IPS-NIHi11 (cell line): ENCODE measurements around the gene TNRC18.
"Not testable (repeated sequence)": the region's sequence is repeated elsewhere in the genome, so short reads cannot be mapped to it uniquely, and the experiment has no call there.

ENCODE experiments used
- DNase-seq: peaks from one replicate; pipeline ENCODE4 v3.0.0; 2012; ENCODE audit warnings: mixed read lengths, low spot score

TNRC18 gene, protein sequence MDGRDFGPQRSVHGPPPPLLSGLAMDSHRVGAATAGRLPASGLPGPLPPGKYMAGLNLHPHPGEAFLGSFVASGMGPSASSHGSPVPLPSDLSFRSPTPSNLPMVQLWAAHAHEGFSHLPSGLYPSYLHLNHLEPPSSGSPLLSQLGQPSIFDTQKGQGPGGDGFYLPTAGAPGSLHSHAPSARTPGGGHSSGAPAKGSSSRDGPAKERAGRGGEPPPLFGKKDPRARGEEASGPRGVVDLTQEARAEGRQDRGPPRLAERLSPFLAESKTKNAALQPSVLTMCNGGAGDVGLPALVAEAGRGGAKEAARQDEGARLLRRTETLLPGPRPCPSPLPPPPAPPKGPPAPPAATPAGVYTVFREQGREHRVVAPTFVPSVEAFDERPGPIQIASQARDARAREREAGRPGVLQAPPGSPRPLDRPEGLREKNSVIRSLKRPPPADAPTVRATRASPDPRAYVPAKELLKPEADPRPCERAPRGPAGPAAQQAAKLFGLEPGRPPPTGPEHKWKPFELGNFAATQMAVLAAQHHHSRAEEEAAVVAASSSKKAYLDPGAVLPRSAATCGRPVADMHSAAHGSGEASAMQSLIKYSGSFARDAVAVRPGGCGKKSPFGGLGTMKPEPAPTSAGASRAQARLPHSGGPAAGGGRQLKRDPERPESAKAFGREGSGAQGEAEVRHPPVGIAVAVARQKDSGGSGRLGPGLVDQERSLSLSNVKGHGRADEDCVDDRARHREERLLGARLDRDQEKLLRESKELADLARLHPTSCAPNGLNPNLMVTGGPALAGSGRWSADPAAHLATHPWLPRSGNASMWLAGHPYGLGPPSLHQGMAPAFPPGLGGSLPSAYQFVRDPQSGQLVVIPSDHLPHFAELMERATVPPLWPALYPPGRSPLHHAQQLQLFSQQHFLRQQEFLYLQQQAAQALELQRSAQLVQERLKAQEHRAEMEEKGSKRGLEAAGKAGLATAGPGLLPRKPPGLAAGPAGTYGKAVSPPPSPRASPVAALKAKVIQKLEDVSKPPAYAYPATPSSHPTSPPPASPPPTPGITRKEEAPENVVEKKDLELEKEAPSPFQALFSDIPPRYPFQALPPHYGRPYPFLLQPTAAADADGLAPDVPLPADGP (N-terminal part only)

DNA sequence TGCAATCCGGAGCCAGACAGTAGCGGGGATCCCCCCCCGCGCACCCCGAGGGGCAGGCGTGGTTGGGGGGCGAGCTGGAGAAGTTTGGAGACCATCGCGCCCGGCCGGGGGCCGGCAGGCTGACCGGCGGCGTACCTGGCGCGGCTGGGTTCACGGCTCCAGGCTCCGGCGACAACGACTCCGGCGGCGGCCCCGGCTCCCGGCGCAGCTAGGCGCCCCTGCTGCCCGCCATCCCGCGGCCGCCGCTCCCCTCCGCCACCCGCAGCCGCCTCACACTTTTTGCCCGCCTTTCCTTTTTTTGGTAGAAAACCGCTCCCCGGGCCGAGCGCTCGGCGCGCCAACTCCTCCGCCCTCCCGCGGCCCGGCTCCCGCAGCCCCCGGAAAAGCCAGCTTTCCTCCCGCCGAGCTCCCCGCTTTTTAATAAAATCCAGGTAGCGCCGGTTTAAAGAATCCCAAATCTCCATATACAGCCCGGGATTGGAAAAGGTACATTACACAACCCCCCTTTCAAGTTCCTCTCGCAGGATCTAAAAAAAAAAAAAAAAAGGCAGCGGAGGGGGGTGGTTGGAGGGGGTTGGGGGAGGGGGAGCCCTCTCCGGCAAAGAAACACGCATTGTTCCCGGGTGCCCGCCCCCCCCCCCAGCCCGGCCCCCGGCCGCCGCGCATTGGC is at the start of gene TNRC18:
TSS of gene TNRC18 (minus strand) at position 529 of the 670 bp plus-strand sequence. CDS start 2,588 bp downstream, outside the sequence.
- DNase-seq = no peak

DNA sequence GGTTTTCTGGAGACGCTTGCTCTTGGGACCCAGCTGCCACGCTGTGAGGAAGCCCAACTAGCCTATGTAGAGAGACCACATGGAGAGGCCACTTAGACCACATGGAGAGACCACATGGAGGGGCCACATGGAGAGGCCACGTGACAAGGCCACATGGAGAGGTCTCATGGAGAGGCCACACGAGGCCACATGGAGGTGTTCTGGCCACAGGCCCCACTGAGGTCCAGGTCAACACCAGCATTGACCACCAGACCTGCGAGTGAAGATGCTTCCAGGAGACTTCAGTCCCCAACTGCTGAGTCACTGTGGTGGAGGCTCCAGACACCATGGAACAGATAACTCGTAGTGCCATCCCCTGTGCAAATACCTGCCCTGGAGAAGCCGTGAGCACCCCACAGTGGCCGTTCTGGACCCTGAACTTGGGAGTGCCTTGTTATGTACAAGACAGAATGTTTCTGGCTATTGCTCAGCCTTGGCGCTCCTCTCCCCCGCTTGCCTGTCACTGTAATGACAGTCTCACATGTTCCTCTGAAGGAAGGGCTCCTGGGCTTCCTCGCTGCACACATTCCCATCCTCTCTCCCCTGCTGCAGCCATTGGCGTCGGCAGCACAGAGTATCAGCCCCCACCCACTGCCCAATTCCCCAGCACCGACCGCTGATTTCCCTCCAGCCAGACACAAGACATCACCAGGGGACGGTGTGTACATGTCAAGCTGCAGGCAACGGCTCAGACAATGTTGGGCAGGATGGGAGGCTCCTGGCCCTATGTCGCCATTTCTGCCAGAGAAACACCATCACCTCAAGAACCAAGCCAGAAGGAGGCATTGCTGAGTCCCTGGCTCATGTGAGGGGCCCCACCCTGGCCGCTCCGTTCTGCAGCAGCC is 49.0 kb upstream of the TNRC18 start:
- DNase-seq = no peak

DNA sequence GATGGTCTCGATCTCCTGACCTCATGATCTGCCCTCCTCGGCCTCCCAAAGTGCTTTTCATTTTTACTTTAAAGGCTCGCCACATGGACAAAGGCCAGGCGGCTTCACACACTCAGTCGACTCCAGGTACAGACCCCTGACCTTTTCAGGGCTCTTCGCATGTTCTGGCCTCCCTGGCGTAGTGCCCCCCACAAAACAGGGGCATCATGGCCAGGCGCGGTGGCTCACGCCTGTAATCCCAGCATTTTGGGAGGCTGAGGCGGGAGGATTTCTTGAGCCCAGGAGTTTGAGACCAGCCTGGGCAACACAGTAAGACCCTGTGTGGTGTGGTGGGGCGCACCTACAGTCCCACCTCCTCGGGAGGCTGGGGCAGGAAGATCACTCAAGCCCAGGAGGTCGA is 48.0 kb upstream of the TNRC18 start:
- not testable (repeated sequence) for DNase-seq

DNA sequence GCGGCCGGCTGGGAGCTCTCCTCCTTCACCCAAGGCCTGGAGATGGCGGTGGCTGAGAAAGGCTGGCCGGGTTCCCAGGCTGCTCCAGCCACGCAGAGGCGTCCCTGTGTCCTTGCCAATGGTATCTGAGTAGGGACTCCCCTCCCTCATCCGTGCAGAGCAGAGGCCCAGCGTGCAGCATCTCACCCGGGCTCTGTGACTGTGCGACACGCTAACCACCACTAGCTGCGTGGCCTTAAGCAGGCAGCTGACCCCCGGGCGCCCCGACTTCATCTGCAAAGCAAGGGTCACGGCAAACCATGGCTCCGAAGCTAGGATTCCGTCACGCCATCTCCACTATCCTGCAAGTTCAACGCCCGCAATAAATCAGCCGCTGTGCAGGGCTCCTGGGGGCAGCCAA is 47.2 kb upstream of the TNRC18 start:
- no peak for DNase-seq

DNA sequence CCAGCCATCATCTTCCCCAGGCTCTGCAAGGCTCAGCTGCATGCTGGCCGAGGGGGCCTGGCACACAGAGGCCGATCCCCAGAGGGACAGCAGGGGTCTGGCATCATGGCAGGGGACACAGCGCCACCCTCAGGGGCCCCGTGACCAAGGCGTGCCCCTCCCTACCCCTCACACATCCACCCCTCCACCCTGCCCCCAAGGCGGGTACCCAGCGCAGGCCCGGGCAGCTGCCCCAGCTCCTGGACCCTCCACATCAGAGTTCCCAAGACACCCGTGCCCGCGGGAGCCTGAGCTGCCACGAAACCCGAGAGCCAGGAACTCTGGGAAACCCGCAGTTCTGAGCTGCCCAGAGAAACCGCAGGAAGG is 46.5 kb upstream of the TNRC18 start:
- DNase-seq = peak; percentile 52

DNA sequence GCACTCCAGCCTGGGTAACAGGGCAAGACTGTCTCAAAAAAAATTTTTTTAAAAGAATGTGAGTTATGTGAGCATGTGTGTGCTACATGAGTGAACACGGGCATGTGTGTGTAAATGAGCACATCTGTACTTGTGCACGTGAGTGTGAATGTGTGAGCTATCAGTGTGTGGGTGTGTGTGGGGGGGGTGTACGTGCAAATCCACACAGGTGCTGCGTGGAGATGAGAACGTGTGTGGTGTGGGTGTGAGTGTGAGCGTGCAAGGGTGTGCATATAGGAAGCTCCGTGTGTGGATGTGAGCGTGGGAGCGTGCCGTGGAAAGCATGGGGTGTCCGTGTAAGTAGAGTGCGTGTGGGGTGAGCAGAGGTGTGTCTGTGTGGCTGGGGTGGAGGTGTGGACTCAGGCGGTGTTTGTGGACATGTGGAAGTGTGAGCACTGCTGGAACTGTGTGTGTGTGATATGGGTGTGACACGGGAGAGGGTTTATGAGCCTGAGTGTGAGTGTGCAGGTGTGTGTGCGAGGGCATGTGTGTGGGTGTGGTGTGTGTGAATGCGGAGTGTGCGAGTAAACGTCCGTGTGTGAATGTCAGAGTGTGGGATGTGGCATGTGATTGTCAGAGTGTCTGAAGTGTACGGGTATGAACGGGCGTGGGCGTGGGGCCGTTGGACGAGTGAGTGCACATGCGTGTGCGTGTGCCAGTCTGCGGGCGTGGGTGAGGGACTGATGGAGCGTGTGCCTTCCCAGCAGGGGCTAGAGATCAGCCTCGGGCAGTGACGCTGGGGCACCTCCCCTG is 45.9 kb upstream of the TNRC18 start:
- DNase-seq = no peak

DNA sequence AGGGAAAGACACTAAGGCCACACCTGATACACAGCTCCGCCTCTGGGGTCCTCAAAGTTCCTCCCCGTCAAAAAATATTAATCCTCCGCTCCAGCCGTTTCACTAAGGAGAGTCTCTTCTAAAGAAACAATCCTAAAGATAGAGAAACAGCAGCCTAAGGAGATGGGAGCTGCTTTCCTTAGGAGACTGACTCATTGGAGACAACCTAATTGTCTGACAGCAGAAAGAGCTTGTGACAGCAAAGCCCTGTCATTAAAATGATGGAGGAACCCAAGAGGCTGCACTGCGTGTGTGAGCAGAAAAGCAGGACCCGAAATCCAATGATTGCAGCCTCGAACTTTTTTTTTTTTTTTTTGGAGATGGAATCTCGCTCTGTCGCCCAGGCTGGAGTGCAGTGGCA is 44.0 kb upstream of the TNRC18 start:
- DNase-seq = no peak

DNA sequence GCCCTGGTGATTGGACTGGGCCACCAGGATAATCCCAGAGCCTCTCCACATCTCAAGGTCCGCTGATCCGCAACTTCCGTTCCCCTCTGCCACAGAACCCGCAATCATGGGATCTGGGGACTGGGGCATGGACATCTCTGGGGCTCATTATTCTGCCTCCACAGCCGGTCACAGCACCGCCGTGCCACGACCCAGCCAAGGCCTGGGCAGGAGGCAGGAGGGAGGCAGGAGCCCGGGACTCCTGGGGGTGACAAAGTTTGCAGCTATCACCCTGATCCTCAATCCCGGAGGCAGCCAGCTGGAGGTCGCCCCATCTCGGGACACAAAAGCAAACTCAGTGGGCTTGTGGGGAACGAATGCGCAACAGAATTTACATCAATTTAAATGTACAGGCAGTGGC is 42.9 kb upstream of the TNRC18 start:
- DNase-seq = no peak

DNA sequence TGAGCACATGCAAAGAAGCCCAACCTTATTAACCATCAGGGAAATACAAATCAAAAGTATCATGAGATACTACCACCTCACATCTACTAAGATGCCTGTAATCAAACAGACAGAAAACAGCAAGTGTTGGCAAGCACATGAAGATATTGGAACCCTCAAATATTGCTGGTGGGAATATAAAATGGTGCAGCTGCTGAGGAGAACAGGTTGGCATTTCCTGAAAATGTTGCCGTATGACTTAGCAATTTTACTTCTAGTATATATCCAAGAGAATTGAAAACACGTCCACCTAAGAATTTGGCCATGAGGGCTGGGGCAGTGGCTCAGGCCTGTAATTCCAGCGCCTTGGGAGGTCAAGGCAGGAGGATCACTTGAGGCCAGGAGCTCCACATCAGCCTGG is 39.4 kb upstream of the TNRC18 start:
- no peak for DNase-seq

DNA sequence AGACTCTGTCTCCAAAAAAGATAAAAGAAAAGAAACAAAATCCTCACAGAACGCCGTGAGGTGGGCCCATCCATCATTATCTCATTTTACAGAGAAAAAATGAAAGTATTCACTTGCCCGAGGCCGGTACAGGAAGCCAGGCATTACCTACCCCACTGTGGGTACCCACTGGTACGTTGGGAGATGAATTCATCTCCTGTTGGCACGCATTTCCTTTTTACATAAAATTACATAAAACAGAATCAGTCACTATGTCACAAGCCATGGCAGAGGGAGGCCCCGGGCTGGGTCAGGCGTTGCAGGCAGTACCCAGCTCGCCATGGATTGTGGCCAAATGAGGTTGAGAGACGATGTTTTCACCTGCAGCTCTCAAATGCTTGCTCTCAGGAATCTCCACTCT is 38.6 kb upstream of the TNRC18 start:
- DNase-seq = no peak

DNA sequence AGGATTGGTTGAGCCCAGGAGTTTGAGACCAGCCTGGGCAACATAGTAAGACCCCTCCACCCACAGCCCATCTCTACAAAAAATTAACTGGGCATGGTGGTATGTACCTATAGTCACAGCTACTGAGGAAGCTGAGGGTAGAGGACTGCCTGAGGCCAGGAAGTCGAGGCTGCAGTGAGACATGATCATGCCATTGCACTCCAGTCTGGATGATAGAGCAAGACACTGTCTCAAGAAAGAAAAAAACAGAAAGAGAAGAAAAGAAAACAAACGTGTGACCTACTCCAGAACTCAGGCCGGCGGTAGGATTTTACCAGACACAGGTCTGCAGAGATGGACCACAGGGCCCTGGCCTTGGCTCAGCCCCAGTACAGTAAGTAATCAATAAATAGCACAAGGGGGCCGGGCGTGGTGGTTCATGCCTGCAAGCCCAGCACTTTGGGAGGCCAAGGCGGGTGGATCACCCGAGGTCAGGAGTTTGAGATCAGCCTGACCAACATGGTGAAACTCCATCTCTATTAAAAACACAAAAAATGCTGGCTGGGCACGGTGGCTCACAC is 35.4 kb upstream of the TNRC18 start:
- DNase-seq = no peak

DNA sequence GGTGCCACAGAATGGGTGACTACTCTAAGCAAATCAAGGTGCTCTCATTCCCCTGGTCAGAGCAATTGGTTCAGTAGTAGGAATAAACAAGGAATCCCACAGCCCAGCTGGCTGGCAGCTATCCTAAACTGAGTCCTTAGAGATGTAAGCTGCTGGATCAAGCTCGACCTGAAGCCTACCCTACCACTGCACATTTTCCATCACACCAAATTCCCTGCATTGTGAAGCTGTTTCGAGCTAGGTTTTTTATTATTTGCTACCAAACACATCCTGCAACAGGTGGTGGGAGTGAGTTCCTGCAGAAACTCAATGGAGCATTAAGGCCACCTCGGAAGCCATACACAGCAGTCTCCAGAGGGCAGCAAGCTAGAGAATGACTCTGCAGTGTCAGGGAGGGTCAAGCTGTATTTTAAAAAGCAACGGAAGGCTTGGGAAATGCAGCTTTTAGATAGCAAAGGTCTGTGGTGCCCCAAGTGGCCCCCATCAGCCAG is 33.7 kb upstream of the TNRC18 start:
- no peak for DNase-seq

DNA sequence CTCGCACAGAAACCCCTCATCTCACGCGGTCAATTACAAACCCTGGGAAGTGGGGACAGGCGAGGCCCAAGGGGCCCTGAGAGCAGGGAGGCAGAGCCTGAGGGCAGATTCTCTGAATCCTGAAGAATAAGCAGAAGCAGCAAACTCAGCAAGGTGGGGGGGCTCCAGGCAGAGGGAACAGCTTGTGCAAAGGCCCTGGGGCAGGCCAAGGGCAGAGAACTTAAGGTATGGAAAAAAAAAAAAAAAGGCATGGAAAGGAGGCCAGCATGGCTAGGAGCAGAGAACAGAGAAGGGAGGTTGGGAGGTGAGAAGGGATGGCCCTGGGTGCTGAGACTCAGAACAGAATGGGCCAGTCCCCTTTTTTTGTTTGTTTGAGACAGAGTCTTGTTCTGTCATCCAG is 32.8 kb upstream of the TNRC18 start:
- DNase-seq = no peak

DNA sequence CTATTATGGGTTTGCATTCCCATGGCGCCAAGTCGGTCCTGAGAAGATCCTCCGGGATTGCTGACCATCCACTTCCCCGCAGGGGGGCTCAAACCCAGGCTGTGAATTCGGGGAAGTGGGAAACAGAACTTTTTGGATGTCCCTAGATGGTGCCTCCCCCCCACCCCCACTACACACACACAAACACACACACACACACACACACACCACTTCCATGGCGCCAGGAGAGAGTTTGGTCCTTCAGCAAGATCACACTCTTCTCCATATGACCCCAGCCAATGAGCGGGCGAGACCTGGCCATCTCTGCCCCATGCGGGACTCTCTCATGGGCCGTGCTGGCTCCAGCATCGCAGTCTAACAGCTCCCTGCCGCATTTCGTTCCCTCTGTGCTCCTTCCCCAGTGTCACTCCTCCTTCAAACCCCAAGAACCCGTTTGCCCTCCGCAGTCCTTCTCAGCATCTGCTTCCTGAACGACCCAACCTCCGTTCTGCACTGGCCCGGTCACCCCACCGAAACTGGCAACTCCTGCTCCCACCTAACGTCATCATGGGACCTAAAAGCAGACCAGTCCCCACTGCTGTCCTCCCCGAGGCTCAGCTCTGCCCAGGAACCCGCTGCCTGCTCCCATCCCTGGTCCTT is 32.1 kb upstream of the TNRC18 start:
- DNase-seq = no peak

DNA sequence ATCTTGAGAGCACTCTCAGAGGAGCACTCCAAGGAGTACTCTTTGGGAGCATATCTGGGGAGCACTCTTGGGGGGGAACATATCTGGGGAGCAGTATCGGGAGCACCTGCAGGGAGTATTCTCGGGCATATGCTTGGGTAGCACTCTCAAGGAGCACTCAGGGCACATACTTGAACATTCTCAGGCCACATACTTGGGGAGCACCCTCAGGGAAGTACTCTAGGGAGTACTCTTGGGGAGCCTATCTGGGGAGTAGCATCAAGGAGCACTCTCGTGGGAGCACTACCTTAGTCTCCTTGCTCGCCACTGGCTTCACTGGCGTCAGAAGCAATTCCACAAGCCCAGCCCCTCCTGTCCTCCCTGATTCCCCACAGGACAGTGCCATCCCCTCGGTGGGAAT is 31.5 kb upstream of the TNRC18 start:
- no peak for DNase-seq

DNA sequence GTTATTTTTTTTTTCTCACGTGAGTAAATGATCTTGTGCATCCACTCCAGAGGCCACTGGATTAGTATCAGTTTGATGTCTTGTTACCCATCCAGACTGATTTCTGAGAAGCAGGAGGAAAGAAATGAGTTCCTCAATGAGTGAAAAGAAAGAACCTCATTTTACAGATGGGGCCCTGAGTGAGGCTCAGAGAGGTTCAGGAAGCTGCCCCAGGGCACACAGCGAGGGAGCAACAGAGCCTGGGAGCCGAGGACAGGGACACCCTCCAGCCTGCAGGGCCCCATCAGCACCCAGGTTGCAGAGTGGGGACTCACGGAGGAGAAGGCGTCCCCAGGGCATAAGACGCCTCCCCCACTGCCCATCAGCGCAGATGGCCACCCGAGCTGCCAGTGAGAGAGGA is 30.9 kb upstream of the TNRC18 start:
- no peak for DNase-seq

DNA sequence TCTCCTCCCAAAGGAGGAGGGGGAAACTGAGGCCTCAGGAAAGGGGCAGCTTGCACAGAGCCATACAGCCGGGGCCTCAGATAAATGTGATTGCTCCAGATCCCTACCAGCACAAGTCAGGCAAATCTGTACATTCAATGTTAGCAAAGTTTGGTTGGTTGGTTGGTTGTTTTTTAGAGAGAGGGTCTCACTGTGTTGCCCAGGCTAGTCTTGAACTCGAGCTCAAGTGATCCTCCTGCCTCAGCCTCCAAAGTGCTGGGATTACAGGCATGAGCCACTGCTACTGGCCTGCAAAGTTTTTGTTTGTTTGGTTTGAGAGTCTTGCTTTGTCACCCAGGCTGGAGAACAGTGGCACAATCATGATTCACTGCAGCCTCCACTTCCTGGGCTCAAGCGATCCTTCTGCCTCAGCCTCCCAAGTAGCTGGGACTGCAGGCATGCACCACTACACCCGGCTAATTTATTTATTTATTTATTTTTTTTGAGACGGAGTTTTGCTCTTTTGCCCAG is 30.0 kb upstream of the TNRC18 start:
- DNase-seq = no peak

DNA sequence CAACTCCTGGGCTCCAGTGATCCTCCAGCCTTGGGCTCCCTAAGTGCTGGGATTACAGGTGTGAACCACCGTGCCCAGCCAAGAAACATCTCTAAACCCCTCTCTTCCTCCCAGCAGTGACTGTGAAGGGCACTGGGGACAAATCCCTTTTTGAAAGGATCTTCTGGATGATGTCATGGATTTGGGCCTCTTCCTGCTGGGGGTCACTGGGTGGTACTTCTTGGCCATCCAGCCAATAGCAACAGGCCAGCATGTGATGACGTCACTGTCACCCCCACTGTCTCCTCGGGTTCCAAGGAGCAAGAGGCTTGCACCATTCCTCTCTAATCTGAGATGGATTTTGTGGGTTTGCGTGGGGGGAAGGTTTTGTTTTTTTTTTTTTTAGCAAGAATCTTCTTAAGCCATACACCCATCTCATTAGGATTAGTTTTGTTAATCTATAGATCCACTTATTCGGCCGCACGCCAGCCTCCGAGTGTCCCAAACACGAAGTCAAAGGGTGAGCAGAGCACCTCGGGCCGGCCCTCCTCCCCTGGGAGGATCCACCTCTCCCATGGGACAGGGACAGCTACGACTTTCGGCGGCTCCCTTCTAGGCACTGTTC is 29.4 kb upstream of the TNRC18 start:
- peak; percentile 75 for DNase-seq

DNA sequence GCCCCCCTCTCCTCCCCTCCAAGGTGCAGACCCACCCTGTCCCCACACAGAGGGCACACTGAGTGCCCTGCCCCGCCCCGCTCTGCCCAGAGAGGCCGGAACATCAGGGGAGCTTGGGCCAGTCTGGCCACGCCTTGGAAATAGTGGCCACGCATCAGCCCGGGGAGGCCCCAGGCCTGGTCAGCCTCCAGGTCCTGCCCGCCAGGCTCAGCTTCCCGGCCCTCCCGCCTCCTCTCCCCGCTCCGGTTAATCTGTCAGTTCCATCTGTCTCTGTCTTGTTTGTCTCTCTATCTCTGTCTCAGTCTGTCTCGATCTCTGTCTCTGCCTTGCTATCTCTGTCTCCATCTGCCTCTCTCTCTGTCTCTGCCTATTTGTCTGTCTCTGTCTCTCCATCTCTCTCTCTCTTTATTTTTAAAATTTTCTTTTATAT is 28.9 kb upstream of the TNRC18 start:
- DNase-seq = no peak
